ENCODE results near the gene LMNB1.
A peak's percentile ranks its signal among the peaks of the same experiment; 100 is the strongest.

- peak; percentile 73 for TF ChIP-seq CTCF (IDR thresholded peaks at IDR 0.05; ENCODE audit: insufficient read depth, low read length, poor library complexity, severe bottlenecking)
- no peak for TF ChIP-seq EZH2phosphoT487 (conservative IDR thresholded peaks at IDR 0.05; ENCODE audit: low read length)
Measured at GRCh38 chr5:126780165-126780827, 3.4 kb downstream of the LMNB1 start.
